Parathyroid adenoma (tissue), 2 donors: ENCODE results near the gene MYO15B.

Source experiments
- H2AFZ ChIP-seq: fragments of 300-600 bp; sonication (generic); one replicate; pipeline ENCODE4 v1.7.0; 2017; ENCODE audit warnings: antibody characterized with exemption, mild to moderate bottlenecking
- H3K27ac ChIP-seq: fragments of 300-600 bp; sonication (generic); one replicate; pipeline ENCODE4 v1.7.0; 2017
- H3K27me3 ChIP-seq: fragments of 300-600 bp; sonication (generic); one replicate; pipeline ENCODE4 v1.7.0; 2017; ENCODE audit warnings: low read length; ENCODE audit not compliant: control insufficient read depth, insufficient read depth
- H3K36me3 ChIP-seq: fragments of 300-600 bp; sonication (generic); one replicate; pipeline ENCODE4 v1.7.0; 2017; ENCODE audit warnings: low read length; ENCODE audit not compliant: control insufficient read depth, insufficient read depth
- H3K4me1 ChIP-seq: fragments of 300-600 bp; sonication (generic); one replicate; pipeline ENCODE4 v1.7.0; 2017; ENCODE audit warnings: control low read depth
- H3K4me2 ChIP-seq: fragments of 300-600 bp; sonication (generic); one replicate; pipeline ENCODE4 v1.7.0; 2017; ENCODE audit warnings: low read length
- H3K4me3 ChIP-seq: fragments of 300-600 bp; sonication (generic); one replicate; pipeline ENCODE4 v1.7.0; 2017; ENCODE audit warnings: low read depth, low read length
- H3K79me2 ChIP-seq: fragments of 300-600 bp; sonication (generic); one replicate; pipeline ENCODE4 v1.7.0; 2017; ENCODE audit warnings: control low read depth
- H3K9ac ChIP-seq: fragments of 300-600 bp; sonication (generic); one replicate; pipeline ENCODE4 v1.7.0; 2017; ENCODE audit warnings: mild to moderate bottlenecking
- H3K9me3 ChIP-seq: fragments of 300-600 bp; sonication (generic); one replicate; pipeline ENCODE4 v1.7.0; 2017; ENCODE audit warnings: low read length; ENCODE audit not compliant: control insufficient read depth
- CTCF ChIP-seq: fragments of 300-600 bp; sonication (generic); IDR thresholded peaks from one replicate; pipeline ENCODE4 v1.7.0; 2017; ENCODE audit warnings: antibody characterized with exemption, mild to moderate bottlenecking
- donor health status: primary hyperparathyroidism.

The MYO15B gene

DNA sequence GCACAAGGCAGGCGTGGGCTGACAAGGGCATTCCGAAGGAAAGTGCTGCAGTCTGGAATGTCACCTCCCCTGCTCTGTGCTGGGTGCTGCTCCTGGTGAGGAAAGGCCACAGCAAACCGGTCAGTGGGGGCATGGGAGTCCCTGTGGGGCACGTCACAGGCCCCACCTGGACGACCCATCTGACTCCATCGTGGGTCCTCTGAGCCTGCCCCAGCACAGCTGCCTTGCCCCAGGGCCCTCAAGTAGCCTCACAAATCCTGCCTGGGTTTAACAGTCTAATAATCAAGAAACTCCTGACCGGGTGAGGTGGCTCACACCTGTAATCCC, 2.8 kb upstream of the MYO15B start:
- Histone ChIP-seq H3K36me3 (no peaks in the 10 kb centered on the region), H3K4me2 (no peak overlapping the region), H3K4me1 (no peaks in the 10 kb centered on the region), H3K9ac (no peak overlapping the region), H3K79me2 (no peaks in the 10 kb centered on the region), H3K9me3 (no peaks in the 10 kb centered on the region), H3K4me3 (no peak overlapping the region), H2AFZ (no peak overlapping the region), H3K27me3 (no peaks in the 10 kb centered on the region), H3K27ac (no peak overlapping the region)
- TF ChIP-seq CTCF, result no peak

GRCh38 chr17:75588596-75589011, 1.0 kb downstream of the MYO15B start:
- Histone ChIP-seq H3K79me2 (no peaks in the 10 kb centered on the region), H3K27ac (peak overlapping the region; percentile 76), H3K27me3 (no peaks in the 10 kb centered on the region), H3K9ac (no peak overlapping the region), H3K9me3 (no peaks in the 10 kb centered on the region), H3K36me3 (no peaks in the 10 kb centered on the region), H2AFZ (peak overlapping the region; percentile 92), H3K4me2 (peak overlapping the region; percentile 40), H3K4me3 (peak overlapping the region; percentile 53), H3K4me1 (no peaks in the 10 kb centered on the region)
- no peak for TF ChIP-seq CTCF

DNA sequence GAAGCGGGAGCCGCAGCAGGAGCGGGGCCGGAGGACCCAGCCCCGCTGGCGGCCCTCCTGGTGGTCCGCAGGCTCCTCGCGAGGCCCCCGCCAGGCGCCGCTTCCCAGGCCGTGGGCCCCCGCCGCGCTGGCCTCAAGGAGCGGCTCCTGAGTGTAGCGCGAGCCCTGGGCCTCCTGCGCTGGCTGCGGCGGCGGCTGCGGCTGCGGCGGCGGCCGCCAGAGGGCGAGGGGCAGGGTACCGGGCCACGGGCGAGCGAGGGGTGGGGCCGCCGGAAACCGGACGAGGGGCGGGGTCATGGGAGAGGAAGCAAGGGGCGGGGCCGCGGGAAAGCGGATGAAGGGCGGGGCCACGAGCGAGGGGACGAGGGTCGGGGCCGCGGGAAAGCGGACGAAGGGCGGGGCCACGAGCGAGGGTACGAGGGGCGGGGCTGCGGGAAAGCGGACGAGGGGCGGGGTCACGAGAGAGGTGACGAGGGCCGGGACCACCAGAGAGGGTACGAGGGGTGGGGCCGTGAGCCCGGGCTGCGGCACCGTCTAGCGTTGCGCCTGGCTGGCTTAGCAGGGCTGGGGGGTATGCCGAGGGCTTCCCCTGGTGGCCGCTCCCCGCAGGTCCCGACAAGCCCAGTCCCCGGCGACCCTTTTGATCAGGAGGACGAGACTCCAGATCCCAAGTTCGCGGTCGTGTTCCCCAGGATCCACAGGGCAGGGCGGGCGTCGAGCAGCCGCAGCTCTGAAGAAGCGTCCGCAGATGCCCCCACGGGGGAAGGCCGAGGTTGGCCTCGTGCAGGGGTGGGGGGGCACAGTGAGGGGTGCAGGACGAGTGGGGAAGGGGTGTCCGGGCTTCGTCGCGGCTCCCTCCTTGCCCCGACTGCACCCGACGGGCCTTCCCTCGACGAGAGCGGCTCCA, 1.7 kb downstream of the MYO15B start:
- Histone ChIP-seq H3K4me1 (no peaks in the 10 kb centered on the region), H3K9ac (no peak overlapping the region), H3K4me3 (peak overlapping the region; percentile 56), H3K79me2 (no peaks in the 10 kb centered on the region), H2AFZ (peak overlapping the region; percentile 92), H3K36me3 (no peaks in the 10 kb centered on the region), H3K27ac (peak overlapping the region; percentile 76), H3K9me3 (no peaks in the 10 kb centered on the region), H3K4me2 (peak overlapping the region; percentile 40), H3K27me3 (no peaks in the 10 kb centered on the region)
- peak; percentile 66 for TF ChIP-seq CTCF

DNA sequence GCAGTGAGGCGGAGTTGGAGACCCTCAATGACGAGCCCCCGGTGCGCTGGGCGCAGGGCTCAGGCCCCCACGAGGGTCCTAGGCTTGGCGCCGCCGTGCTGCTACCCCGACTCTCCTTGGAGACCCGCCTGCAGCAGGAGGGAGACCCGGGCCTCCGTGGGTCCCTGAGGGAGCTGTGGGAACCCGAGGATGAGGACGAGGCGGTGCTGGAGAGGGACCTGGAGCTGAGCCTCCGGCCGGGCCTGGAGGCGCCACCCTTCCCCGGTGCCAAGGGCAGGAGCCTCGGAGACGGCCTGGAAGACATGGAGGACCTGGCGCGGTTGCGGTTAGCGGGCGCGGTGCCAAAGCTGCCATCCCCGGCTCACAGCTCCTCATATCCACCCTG, 2.3 kb downstream of the MYO15B start:
- Histone ChIP-seq H3K4me1 (no peaks in the 10 kb centered on the region), H3K4me2 (no peak overlapping the region), H2AFZ (no peak overlapping the region), H3K79me2 (no peaks in the 10 kb centered on the region), H3K4me3 (peak overlapping the region; percentile 56), H3K27me3 (no peaks in the 10 kb centered on the region), H3K9ac (no peak overlapping the region), H3K9me3 (no peaks in the 10 kb centered on the region), H3K27ac (no peak overlapping the region), H3K36me3 (no peaks in the 10 kb centered on the region)
- no peak for TF ChIP-seq CTCF

DNA sequence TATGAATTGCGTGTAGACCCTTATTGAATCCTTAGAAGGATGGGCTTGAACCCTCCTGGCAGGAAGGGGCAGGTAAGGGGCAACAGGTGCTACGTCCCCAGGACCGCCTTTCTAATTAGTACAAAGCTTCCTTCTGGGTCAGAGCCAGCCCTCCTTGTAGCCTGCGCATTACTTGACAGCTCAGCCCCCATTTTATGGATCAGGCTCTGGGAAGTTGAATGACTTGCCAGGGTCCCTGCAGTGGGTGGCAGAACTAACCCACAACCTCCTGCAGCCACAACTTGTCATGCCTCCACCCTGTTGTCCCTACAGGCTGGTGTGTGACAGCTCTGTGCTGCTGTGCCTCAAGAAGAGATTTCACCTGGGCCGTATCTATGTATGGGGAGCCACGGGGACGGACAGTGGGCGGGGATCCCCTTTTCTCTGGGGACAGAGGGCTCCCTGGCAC, 2.7 kb downstream of the MYO15B start:
- Histone ChIP-seq H3K36me3 (no peaks in the 10 kb centered on the region), H3K79me2 (no peaks in the 10 kb centered on the region), H3K4me2 (no peak overlapping the region), H3K9ac (no peak overlapping the region), H2AFZ (no peak overlapping the region), H3K4me3 (no peak overlapping the region), H3K9me3 (no peaks in the 10 kb centered on the region), H3K4me1 (no peaks in the 10 kb centered on the region), H3K27ac (no peak overlapping the region), H3K27me3 (no peaks in the 10 kb centered on the region)
- no peak for TF ChIP-seq CTCF
